SK-N-SH (cell line): Measurements from ENCODE around the gene IFT20. TPM values are rescaled to one million over a fixed set of nuclear protein-coding genes. Genes with fewer than 3 reads are reported as not detected.

Source experiments
- CTCF ChIA-PET: fragments of 300-600, 350-600 bp; formaldehyde crosslinking; extraction: SDS; loops from one replicate; lab custom pipeline; 2021; lab: Yijun Ruan, JAX
- POLR2A ChIA-PET: fragments of 350-600 bp; sonication (Branson Sonifier 250); formaldehyde crosslinking; extraction: SDS; loops from one replicate; lab custom pipeline; 2020; ENCODE audit warnings: antibody characterized with exemption, inconsistent platforms; lab: Yijun Ruan, JAX
- DNase-seq: peaks from one replicate; pipeline ENCODE4 v3.0.0; 2012
- H2AFZ ChIP-seq: fragments of 200-600 bp; sonication (generic); 2 replicates; pipeline ENCODE4 v1.8.1; 2016; ENCODE audit warnings: antibody characterized with exemption, mild to moderate bottlenecking, low read depth
- H3F3A ChIP-seq: fragments of 200-600 bp; sonication (generic); replicated peaks from 2 replicates; pipeline ENCODE3; 2016; ENCODE audit warnings: antibody characterized with exemption, mild to moderate bottlenecking; ENCODE audit not compliant: insufficient read depth
- H3K27ac ChIP-seq, 2 experiments: fragments of 200-500 bp in 1 of 2; fragments of 200-600 bp in 1 of 2; sonication (Bioruptor generic) in 1 of 2; sonication (generic), shearing (Covaris generic) in 1 of 2; 2 replicates each; pipeline versions ENCODE4 v1.5.1 to v1.6.1; 2014 to 2016; ENCODE audit warnings: low read depth in 2 of 2, inconsistent platforms in 1 of 2, low read length in 1 of 2, mild to moderate bottlenecking in 1 of 2, mixed read lengths in 1 of 2
- H3K27me3 ChIP-seq: fragments of 200-600 bp; sonication (generic), shearing (Covaris generic); 2 replicates; pipeline ENCODE4 v1.6.1; 2016; ENCODE audit warnings: mixed run types; ENCODE audit not compliant: insufficient read depth
- H3K36me3 ChIP-seq, 2 experiments: fragments of 200-500 bp in 1 of 2; fragments of 200-600 bp in 1 of 2; sonication (Bioruptor generic) in 1 of 2; sonication (generic) in 1 of 2; replicated peaks in 1 of 2; 2 replicates each; pipeline versions ENCODE3 to v1.5.1; 2014 to 2016; ENCODE audit warnings: low read length in 1 of 2, mild to moderate bottlenecking in 1 of 2; ENCODE audit not compliant: insufficient read depth in 2 of 2, control insufficient read depth in 1 of 2
- H3K4me1 ChIP-seq, 2 experiments: fragments of 200-500 bp in 1 of 2; fragments of 200-600 bp in 1 of 2; sonication (Bioruptor generic) in 1 of 2; sonication (generic), shearing (Covaris generic) in 1 of 2; 2 replicates each; pipeline versions ENCODE4 v1.5.1 to v1.6.1; 2014 to 2016; ENCODE audit warnings: low read depth in 1 of 2, low read length in 1 of 2, mixed run types in 1 of 2; ENCODE audit not compliant: insufficient read depth in 2 of 2, control insufficient read depth in 1 of 2
- H3K4me2 ChIP-seq: fragments of 200-600 bp; sonication (generic), shearing (Covaris generic); 2 replicates; pipeline ENCODE4 v1.6.1; 2017; ENCODE audit warnings: mixed run types
- H3K4me3 ChIP-seq, 2 experiments: fragments of 200-500 bp in 1 of 2; fragments of 200-600 bp in 1 of 2; sonication (Bioruptor generic) in 1 of 2; sonication (generic), shearing (Covaris generic) in 1 of 2; 2 replicates each; pipeline versions ENCODE4 v1.5.1 to v1.8.1; 2014 to 2016; ENCODE audit warnings: low read depth in 2 of 2, inconsistent platforms in 1 of 2, low read length in 1 of 2, mild to moderate bottlenecking in 1 of 2, mixed read lengths in 1 of 2, moderate library complexity in 1 of 2
- H3K79me2 ChIP-seq: fragments of 200-600 bp; sonication (generic); 2 replicates; pipeline ENCODE4 v1.8.1; 2017; ENCODE audit warnings: mild to moderate bottlenecking; ENCODE audit not compliant: insufficient read depth
- H3K9ac ChIP-seq: fragments of 200-600 bp; sonication (generic); 2 replicates; pipeline ENCODE4 v1.6.1; 2017; ENCODE audit warnings: mixed run types
- H3K9me2 ChIP-seq: fragments of 200-600 bp; sonication (generic); 2 replicates; pipeline ENCODE4 v1.6.1; 2017; ENCODE audit warnings: mixed run types
- H3K9me3 ChIP-seq: fragments of 200-600 bp; sonication (generic); 2 replicates; pipeline ENCODE4 v1.6.1; 2017; ENCODE audit warnings: mixed run types, mild to moderate bottlenecking, moderate library complexity
- H4K20me1 ChIP-seq: fragments of 200-600 bp; sonication (generic); 2 replicates; pipeline ENCODE4 v1.6.1; 2017; ENCODE audit warnings: mild to moderate bottlenecking, mixed run types; ENCODE audit not compliant: insufficient read depth
- ELF1 ChIP-seq: IDR thresholded peaks from 2 replicates; pipeline ENCODE4 v1.4.0; 2012
- EP300 ChIP-seq, 2 experiments: IDR thresholded peaks; 2 replicates each; pipeline versions ENCODE4 v1.4.0 to v1.6.1; 2012; ENCODE audit warnings: borderline replicate concordance in 1 of 2, low read depth in 1 of 2, low read length in 1 of 2
- EZH2phosphoT487 ChIP-seq: fragments of 200-600 bp; sonication (generic); IDR thresholded peaks from 2 replicates; pipeline ENCODE4 v1.6.1; 2017; ENCODE audit warnings: low read depth, mixed run types, mild to moderate bottlenecking, antibody characterized with exemption, moderate library complexity, borderline replicate concordance
- FOXJ3 ChIP-seq: sonication (generic); formaldehyde crosslinking; IDR thresholded peaks from 2 replicates; pipeline ENCODE4 v1.5.1; 2020; ENCODE audit warnings: mild to moderate bottlenecking, missing genetic modification reagents
- JUND ChIP-seq: IDR thresholded peaks from 2 replicates; pipeline ENCODE4 v1.4.0; 2012
- MEF2A ChIP-seq: IDR thresholded peaks from 2 replicates; pipeline ENCODE4 v1.4.0; 2012; ENCODE audit warnings: low read depth, borderline replicate concordance
- NFIC ChIP-seq: IDR thresholded peaks from 2 replicates; pipeline ENCODE4 v1.4.0; 2012; ENCODE audit warnings: borderline replicate concordance
- NRF1 ChIP-seq: IDR thresholded peaks from 2 replicates; pipeline ENCODE4 v1.6.1; 2012; ENCODE audit warnings: low read depth, mild to moderate bottlenecking, low read length
- POLR2AphosphoS5 ChIP-seq: IDR thresholded peaks from 2 replicates; pipeline ENCODE4 v1.6.1; 2012; ENCODE audit warnings: low read depth, low read length
- RCOR1 ChIP-seq: fragments of 150-350 bp; IDR thresholded peaks from 2 replicates; pipeline ENCODE4 v1.6.1; 2017; ENCODE audit warnings: antibody characterized with exemption, low read length
- SIN3A ChIP-seq: IDR thresholded peaks from 2 replicates; pipeline ENCODE4 v1.6.1; 2012; ENCODE audit warnings: low read depth, mild to moderate bottlenecking, low read length, moderate library complexity, borderline replicate concordance
- TAF1 ChIP-seq: IDR thresholded peaks from 2 replicates; pipeline ENCODE4 v1.6.1; 2012; ENCODE audit warnings: low read depth, mild to moderate bottlenecking, low read length, moderate library complexity, borderline replicate concordance
- TCF12 ChIP-seq: IDR thresholded peaks from 2 replicates; pipeline ENCODE4 v1.4.0; 2012
- WGBS: methylation state at CpG from one replicate; pipeline ENCODE4 v1.1.6; 2017; ENCODE audit warnings: low lambda C conversion rate; 5-methylcytosine and 5-hydroxymethylcytosine counted together
- polyA plus RNA-seq, 3 experiments: library from polyadenylated mRNA; depleted of rRNA; stranded (reverse); fragments of >200 nt; gene quantifications; 2 replicates each; pipeline ENCODE4 v1.2.3, GENCODE V29; 2012
- TF ChIP-seq, protein P1 (sequence below): IDR thresholded peaks from 2 replicates; pipeline ENCODE4 v1.4.0; 2012; ENCODE audit warnings: low read depth, borderline replicate concordance
- TF ChIP-seq, protein P2 (sequence below): IDR thresholded peaks from 2 replicates; pipeline ENCODE4 v1.6.1; 2012; ENCODE audit warnings: mild to moderate bottlenecking, low read depth, low read length, moderate library complexity
- TF ChIP-seq, protein P3 (sequence below): fragments of 200-600 bp; sonication (generic); IDR thresholded peaks from 2 replicates; pipeline ENCODE4 v1.6.1; 2017; ENCODE audit warnings: antibody characterized with exemption, mild to moderate bottlenecking, moderate library complexity
- TF ChIP-seq, protein P4 (sequence below): fragments of 150-350 bp; IDR thresholded peaks from 2 replicates; pipeline ENCODE4 v1.6.1; 2016; ENCODE audit warnings: mild to moderate bottlenecking, low read depth, low read length

IFT20 gene
- polyA plus RNA-seq, 1 of the 3 experiments (the other 2 are of a cell fraction), result 75.6 TPM

DNA sequence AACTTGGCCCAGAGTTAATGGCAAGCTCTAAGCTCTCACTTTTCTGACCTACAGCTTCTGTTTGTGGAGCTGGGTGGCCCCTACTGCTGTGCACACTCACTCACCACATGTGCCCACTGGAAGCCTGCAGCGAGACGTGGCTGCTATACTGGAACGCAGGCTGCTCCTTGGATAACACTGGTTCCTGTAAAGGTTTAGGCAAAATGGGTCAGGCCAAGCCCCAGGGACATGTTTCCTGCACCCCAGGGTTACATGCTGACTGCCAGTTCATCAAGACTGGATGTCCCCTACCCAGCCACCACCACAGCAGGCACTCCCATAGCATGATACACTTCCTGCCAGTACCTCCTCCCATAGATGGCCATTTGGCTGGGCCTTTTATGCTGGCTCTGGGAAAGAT lies 13.7 kb upstream of the IFT20 start:
- no peak overlapping the region for H3K4me3 ChIP-seq
- WGBS, result 77% methylated on average over 3 of the region's 3 CpGs
- H3K27me3 ChIP-seq, result no peaks in the 10 kb centered on the region
- H3K36me3 ChIP-seq, result peaks cover 67 to 77% of the 10 kb centered on the region in 2 experiments
- no peaks in the 10 kb centered on the region for H3K9me3 ChIP-seq
- no peaks in the 10 kb centered on the region for H4K20me1 ChIP-seq
- H2AFZ ChIP-seq, result no peak overlapping the region
- ChIA-PET POLR2A (interaction anchor here (0.6 to 2.9 kb wide), 3 partner anchors 9 to 308 kb away, joined by 3 to 15 read pairs (median 10); partner anchors contain the start of genes IFT20, POLDIP2 and TNFAIP1), CTCF (no interaction called here)
- TF ChIP-seq EZH2phosphoT487 (no peak), NFIC (no peak), TAF1 (no peak), RCOR1 (no peak), ELF1 (no peak), FOXJ3 (CRISPR knock-in tag) (no peak), JUND (no peak), NRF1 (no peak), POLR2AphosphoS5 (no peak), SIN3A (no peak), EP300 (IDR thresholded peaks at IDR 0.05; ENCODE audit: borderline replicate concordance in 1 of 2, low read depth in 1 of 2, low read length in 1 of 2) (no peak), TCF12 (no peak), MEF2A (no peak)
- TF ChIP-seq, protein P1, sequence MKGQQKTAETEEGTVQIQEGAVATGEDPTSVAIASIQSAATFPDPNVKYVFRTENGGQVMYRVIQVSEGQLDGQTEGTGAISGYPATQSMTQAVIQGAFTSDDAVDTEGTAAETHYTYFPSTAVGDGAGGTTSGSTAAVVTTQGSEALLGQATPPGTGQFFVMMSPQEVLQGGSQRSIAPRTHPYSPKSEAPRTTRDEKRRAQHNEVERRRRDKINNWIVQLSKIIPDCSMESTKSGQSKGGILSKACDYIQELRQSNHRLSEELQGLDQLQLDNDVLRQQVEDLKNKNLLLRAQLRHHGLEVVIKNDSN, result no peak
- TF ChIP-seq, protein P2, sequence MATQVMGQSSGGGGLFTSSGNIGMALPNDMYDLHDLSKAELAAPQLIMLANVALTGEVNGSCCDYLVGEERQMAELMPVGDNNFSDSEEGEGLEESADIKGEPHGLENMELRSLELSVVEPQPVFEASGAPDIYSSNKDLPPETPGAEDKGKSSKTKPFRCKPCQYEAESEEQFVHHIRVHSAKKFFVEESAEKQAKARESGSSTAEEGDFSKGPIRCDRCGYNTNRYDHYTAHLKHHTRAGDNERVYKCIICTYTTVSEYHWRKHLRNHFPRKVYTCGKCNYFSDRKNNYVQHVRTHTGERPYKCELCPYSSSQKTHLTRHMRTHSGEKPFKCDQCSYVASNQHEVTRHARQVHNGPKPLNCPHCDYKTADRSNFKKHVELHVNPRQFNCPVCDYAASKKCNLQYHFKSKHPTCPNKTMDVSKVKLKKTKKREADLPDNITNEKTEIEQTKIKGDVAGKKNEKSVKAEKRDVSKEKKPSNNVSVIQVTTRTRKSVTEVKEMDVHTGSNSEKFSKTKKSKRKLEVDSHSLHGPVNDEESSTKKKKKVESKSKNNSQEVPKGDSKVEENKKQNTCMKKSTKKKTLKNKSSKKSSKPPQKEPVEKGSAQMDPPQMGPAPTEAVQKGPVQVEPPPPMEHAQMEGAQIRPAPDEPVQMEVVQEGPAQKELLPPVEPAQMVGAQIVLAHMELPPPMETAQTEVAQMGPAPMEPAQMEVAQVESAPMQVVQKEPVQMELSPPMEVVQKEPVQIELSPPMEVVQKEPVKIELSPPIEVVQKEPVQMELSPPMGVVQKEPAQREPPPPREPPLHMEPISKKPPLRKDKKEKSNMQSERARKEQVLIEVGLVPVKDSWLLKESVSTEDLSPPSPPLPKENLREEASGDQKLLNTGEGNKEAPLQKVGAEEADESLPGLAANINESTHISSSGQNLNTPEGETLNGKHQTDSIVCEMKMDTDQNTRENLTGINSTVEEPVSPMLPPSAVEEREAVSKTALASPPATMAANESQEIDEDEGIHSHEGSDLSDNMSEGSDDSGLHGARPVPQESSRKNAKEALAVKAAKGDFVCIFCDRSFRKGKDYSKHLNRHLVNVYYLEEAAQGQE, result no peak
- TF ChIP-seq, protein P3, sequence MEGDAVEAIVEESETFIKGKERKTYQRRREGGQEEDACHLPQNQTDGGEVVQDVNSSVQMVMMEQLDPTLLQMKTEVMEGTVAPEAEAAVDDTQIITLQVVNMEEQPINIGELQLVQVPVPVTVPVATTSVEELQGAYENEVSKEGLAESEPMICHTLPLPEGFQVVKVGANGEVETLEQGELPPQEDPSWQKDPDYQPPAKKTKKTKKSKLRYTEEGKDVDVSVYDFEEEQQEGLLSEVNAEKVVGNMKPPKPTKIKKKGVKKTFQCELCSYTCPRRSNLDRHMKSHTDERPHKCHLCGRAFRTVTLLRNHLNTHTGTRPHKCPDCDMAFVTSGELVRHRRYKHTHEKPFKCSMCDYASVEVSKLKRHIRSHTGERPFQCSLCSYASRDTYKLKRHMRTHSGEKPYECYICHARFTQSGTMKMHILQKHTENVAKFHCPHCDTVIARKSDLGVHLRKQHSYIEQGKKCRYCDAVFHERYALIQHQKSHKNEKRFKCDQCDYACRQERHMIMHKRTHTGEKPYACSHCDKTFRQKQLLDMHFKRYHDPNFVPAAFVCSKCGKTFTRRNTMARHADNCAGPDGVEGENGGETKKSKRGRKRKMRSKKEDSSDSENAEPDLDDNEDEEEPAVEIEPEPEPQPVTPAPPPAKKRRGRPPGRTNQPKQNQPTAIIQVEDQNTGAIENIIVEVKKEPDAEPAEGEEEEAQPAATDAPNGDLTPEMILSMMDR, result no peak
- TF ChIP-seq, protein P4, sequence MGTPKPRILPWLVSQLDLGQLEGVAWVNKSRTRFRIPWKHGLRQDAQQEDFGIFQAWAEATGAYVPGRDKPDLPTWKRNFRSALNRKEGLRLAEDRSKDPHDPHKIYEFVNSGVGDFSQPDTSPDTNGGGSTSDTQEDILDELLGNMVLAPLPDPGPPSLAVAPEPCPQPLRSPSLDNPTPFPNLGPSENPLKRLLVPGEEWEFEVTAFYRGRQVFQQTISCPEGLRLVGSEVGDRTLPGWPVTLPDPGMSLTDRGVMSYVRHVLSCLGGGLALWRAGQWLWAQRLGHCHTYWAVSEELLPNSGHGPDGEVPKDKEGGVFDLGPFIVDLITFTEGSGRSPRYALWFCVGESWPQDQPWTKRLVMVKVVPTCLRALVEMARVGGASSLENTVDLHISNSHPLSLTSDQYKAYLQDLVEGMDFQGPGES, result no peak
- no peak overlapping the region for H3K4me2 ChIP-seq
- peaks cover 9 to 23% of the 10 kb centered on the region in 2 experiments for H3K4me1 ChIP-seq
- DNase-seq, result no peak
- no peak overlapping the region for H3K9ac ChIP-seq
- H3K9me2 ChIP-seq, result no peaks in the 10 kb centered on the region
- peaks cover 43% of the 10 kb centered on the region for H3F3A ChIP-seq
- H3K79me2 ChIP-seq, result peaks cover 7% of the 10 kb centered on the region; the same call in 1 of the 2 replicates
- no peak overlapping the region; a peak in 1 of 4 replicates for H3K27ac ChIP-seq
